Measurements from ENCODE around the gene KTN1. TPM values are rescaled to one million over a fixed set of nuclear protein-coding genes. Genes with fewer than 3 reads are reported as not detected.

The KTN1 gene
- total RNA-seq, 1 donor from 2014 or later, result 135 TPM

- no peak for DNase-seq
- H3K36me3 Mint-ChIP-seq (ENCODE audit: low read depth), result peaks cover 9% of the 10 kb centered on the region
- H3K27me3 Mint-ChIP-seq, result no peaks in the 10 kb centered on the region
- H3K4me1 Mint-ChIP-seq, result peaks cover 2% of the 10 kb centered on the region
- H3K4me3 Mint-ChIP-seq, result no peak overlapping the region
- intact Hi-C loops (cut with micrococcal nuclease), result no loop called here
- H3K27ac Mint-ChIP-seq, result no peak overlapping the region
- no peaks in the 10 kb centered on the region for H3K9me3 Mint-ChIP-seq
These were observed 110.2 kb downstream of the KTN1 start for GRCh38 chr14:55689981-55690871.

GRCh38 chr14:55691659-55692058, 111.7 kb downstream of the KTN1 start:
- H3K4me1 Mint-ChIP-seq, result peaks cover 2% of the 10 kb centered on the region
- intact Hi-C loops (cut with micrococcal nuclease), result no loop called here

GRCh38 chr14:55693904-55694303, 113.9 kb downstream of the KTN1 start:
- Mint-ChIP-seq H3K4me3 (no peak overlapping the region), H3K36me3 (ENCODE audit: low read depth) (no peaks in the 10 kb centered on the region), H3K27me3 (no peaks in the 10 kb centered on the region), H3K4me1 (peaks cover 2% of the 10 kb centered on the region), H3K27ac (no peak overlapping the region), H3K9me3 (no peaks in the 10 kb centered on the region)
- intact Hi-C loops (cut with micrococcal nuclease), result no loop called here
- no peak for DNase-seq

More at GRCh38 chr14:55691659-55692058, 111.7 kb downstream of the KTN1 start:
- Mint-ChIP-seq H3K27me3 (no peaks in the 10 kb centered on the region), H3K4me3 (no peak overlapping the region), H3K9me3 (no peaks in the 10 kb centered on the region), H3K36me3 (ENCODE audit: low read depth) (no peaks in the 10 kb centered on the region), H3K27ac (no peak overlapping the region)
- no peak for DNase-seq

GRCh38 chr14:55697414-55697861, 117.4 kb downstream of the KTN1 start:
- no peaks in the 10 kb centered on the region for H3K9me3 Mint-ChIP-seq
- DNase-seq, result no peak
- peaks cover 5% of the 10 kb centered on the region for H3K4me1 Mint-ChIP-seq
- no peaks in the 10 kb centered on the region for H3K27me3 Mint-ChIP-seq
- H3K36me3 Mint-ChIP-seq (ENCODE audit: low read depth), result no peaks in the 10 kb centered on the region
- intact Hi-C loops (cut with micrococcal nuclease), result no loop called here
- no peak overlapping the region for H3K27ac Mint-ChIP-seq
- H3K4me3 Mint-ChIP-seq, result no peak overlapping the region

GRCh38 chr14:55698051-55698450, 118.0 kb downstream of the KTN1 start:
- Mint-ChIP-seq H3K27ac (no peak overlapping the region), H3K36me3 (ENCODE audit: low read depth) (no peaks in the 10 kb centered on the region), H3K4me3 (no peak overlapping the region), H3K27me3 (no peaks in the 10 kb centered on the region), H3K9me3 (no peaks in the 10 kb centered on the region), H3K4me1 (peaks cover 5% of the 10 kb centered on the region)
- intact Hi-C loops (cut with micrococcal nuclease), result no loop called here
- no peak for DNase-seq

- Mint-ChIP-seq H3K9me3 (no peaks in the 10 kb centered on the region), H3K4me3 (no peak overlapping the region), H3K4me1 (peaks cover 5% of the 10 kb centered on the region), H3K27me3 (no peaks in the 10 kb centered on the region), H3K36me3 (ENCODE audit: low read depth) (no peaks in the 10 kb centered on the region), H3K27ac (no peak overlapping the region)
- intact Hi-C loops (cut with micrococcal nuclease), result loop anchor here (10.0 kb wide), 1 partner anchor 775 kb away; no protein-coding TSS in a partner anchor
- DNase-seq, result no peak
These were observed 119.4 kb downstream of the KTN1 start for GRCh38 chr14:55699131-55700057.

- intact Hi-C loops (cut with micrococcal nuclease), result loop anchor here (10.0 kb wide), 1 partner anchor 773 kb away; no protein-coding TSS in a partner anchor
- H3K4me3 Mint-ChIP-seq, result no peak overlapping the region
- H3K27ac Mint-ChIP-seq, result no peak overlapping the region
- H3K36me3 Mint-ChIP-seq (ENCODE audit: low read depth), result no peaks in the 10 kb centered on the region
- H3K27me3 Mint-ChIP-seq, result no peaks in the 10 kb centered on the region
- H3K4me1 Mint-ChIP-seq, result peaks cover 5% of the 10 kb centered on the region
- DNase-seq, result no peak
- no peaks in the 10 kb centered on the region for H3K9me3 Mint-ChIP-seq
These were observed 121.6 kb downstream of the KTN1 start for GRCh38 chr14:55701638-55702037.

GRCh38 chr14:55702511-55702910, 122.5 kb downstream of the KTN1 start:
- no peak for DNase-seq
- Mint-ChIP-seq H3K27ac (no peak overlapping the region), H3K36me3 (ENCODE audit: low read depth) (no peaks in the 10 kb centered on the region), H3K27me3 (no peaks in the 10 kb centered on the region), H3K4me1 (peaks cover 7% of the 10 kb centered on the region), H3K9me3 (no peaks in the 10 kb centered on the region), H3K4me3 (no peak overlapping the region)
- intact Hi-C loops (cut with micrococcal nuclease), result loop anchor here (10.0 kb wide), 1 partner anchor 772 kb away; no protein-coding TSS in a partner anchor

GRCh38 chr14:55704654-55705053, 124.6 kb downstream of the KTN1 start:
- Mint-ChIP-seq H3K4me1 (peaks cover 7% of the 10 kb centered on the region), H3K27ac (no peak overlapping the region), H3K4me3 (no peak overlapping the region), H3K27me3 (no peaks in the 10 kb centered on the region), H3K36me3 (ENCODE audit: low read depth) (no peaks in the 10 kb centered on the region), H3K9me3 (no peaks in the 10 kb centered on the region)
- intact Hi-C loops (cut with micrococcal nuclease), result loop anchor here (5.0 to 10.0 kb wide), 2 partner anchors 638 to 770 kb away; no protein-coding TSS in a partner anchor
- DNase-seq, result no peak

- intact Hi-C loops (cut with micrococcal nuclease), result loop anchor here (5.0 to 10.0 kb wide), 2 partner anchors 636 to 769 kb away; no protein-coding TSS in a partner anchor
- Mint-ChIP-seq H3K27me3 (no peaks in the 10 kb centered on the region), H3K4me1 (peaks cover 7% of the 10 kb centered on the region), H3K9me3 (no peaks in the 10 kb centered on the region), H3K36me3 (ENCODE audit: low read depth) (no peaks in the 10 kb centered on the region), H3K27ac (no peak overlapping the region), H3K4me3 (no peak overlapping the region)
- no peak for DNase-seq
These were observed 125.8 kb downstream of the KTN1 start for GRCh38 chr14:55705651-55706364.

- DNase-seq, result no peak
- Mint-ChIP-seq H3K27ac (no peak overlapping the region), H3K36me3 (ENCODE audit: low read depth) (no peaks in the 10 kb centered on the region), H3K4me3 (no peak overlapping the region), H3K9me3 (no peaks in the 10 kb centered on the region), H3K4me1 (peaks cover 7% of the 10 kb centered on the region), H3K27me3 (no peaks in the 10 kb centered on the region)
- intact Hi-C loops (cut with micrococcal nuclease), result loop anchor here (5.0 to 10.0 kb wide), 2 partner anchors 636 to 768 kb away; no protein-coding TSS in a partner anchor
These were observed 126.3 kb downstream of the KTN1 start for GRCh38 chr14:55706365-55706684.

- intact Hi-C loops (cut with micrococcal nuclease), result loop anchor here (5.0 to 10.0 kb wide), 2 partner anchors 635 to 768 kb away; no protein-coding TSS in a partner anchor
- no peak overlapping the region for H3K27ac Mint-ChIP-seq
- H3K4me3 Mint-ChIP-seq, result no peak overlapping the region
These were observed 126.9 kb downstream of the KTN1 start for GRCh38 chr14:55706893-55707292.

GRCh38 chr14:55707365-55707804, 127.4 kb downstream of the KTN1 start:
- no peaks in the 10 kb centered on the region for H3K9me3 Mint-ChIP-seq
- H3K27ac Mint-ChIP-seq, result no peak overlapping the region
- no peaks in the 10 kb centered on the region for H3K36me3 Mint-ChIP-seq (ENCODE audit: low read depth)
- intact Hi-C loops (cut with micrococcal nuclease), result loop anchor here (5.0 to 10.0 kb wide), 2 partner anchors 635 to 767 kb away; no protein-coding TSS in a partner anchor
- H3K27me3 Mint-ChIP-seq, result no peaks in the 10 kb centered on the region
- H3K4me3 Mint-ChIP-seq, result no peak overlapping the region
- peaks cover 2% of the 10 kb centered on the region for H3K4me1 Mint-ChIP-seq
- DNase-seq, result no peak

More at GRCh38 chr14:55706893-55707292, 126.9 kb downstream of the KTN1 start:
- H3K27me3 Mint-ChIP-seq, result no peaks in the 10 kb centered on the region
- no peaks in the 10 kb centered on the region for H3K36me3 Mint-ChIP-seq (ENCODE audit: low read depth)
- DNase-seq, result no peak
- no peaks in the 10 kb centered on the region for H3K9me3 Mint-ChIP-seq
- H3K4me1 Mint-ChIP-seq, result peaks cover 3% of the 10 kb centered on the region

Measured in activated CD4-positive, alpha-beta T cell treated with anti-CD3 and anti-CD28 coated beads, Interleukin-2, amount 10 ng/mL, durations not matched to agents 24 days and 14 days (primary cell).